ENCODE data around the gene SH3RF3.

GRCh38 chr2:109322641-109323040, 193.6 kb downstream of the SH3RF3 start:
- no peak for TF ChIP-seq CTCF (optimal IDR thresholded peaks at IDR 0.05 in 1 of 3, IDR thresholded peaks at IDR 0.05 in 1 of 3, conservative IDR thresholded peaks at IDR 0.05 in 1 of 3; ENCODE audit: extremely low read depth in 1 of 3, insufficient read depth in 2 of 3, low read length in 3 of 3)
- no peak for TF ChIP-seq EZH2 (IDR thresholded peaks at IDR 0.05; ENCODE audit: low read length)

Measured in keratinocyte (primary cell).